HG03097 (cell line): Measurements from ENCODE around the gene DNAAF2.
A peak's percentile ranks its signal among the peaks of the same experiment; 100 is the strongest.
"Not testable (repeated sequence)": the region's sequence is repeated elsewhere in the genome, so short reads cannot be mapped to it uniquely, and the experiment has no call there.

ENCODE experiments used
- ATAC-seq: cut with Tn5 transposase; IDR thresholded peaks from one replicate; pipeline ENCODE4 v1.9.1; 2021; ENCODE audit not compliant: unreplicated experiment, low FRiP score

Gene DNAAF2

GRCh38 chr14:49622022-49622607 lies 12.9 kb downstream of the DNAAF2 start:
- no peak for ATAC-seq

DNA sequence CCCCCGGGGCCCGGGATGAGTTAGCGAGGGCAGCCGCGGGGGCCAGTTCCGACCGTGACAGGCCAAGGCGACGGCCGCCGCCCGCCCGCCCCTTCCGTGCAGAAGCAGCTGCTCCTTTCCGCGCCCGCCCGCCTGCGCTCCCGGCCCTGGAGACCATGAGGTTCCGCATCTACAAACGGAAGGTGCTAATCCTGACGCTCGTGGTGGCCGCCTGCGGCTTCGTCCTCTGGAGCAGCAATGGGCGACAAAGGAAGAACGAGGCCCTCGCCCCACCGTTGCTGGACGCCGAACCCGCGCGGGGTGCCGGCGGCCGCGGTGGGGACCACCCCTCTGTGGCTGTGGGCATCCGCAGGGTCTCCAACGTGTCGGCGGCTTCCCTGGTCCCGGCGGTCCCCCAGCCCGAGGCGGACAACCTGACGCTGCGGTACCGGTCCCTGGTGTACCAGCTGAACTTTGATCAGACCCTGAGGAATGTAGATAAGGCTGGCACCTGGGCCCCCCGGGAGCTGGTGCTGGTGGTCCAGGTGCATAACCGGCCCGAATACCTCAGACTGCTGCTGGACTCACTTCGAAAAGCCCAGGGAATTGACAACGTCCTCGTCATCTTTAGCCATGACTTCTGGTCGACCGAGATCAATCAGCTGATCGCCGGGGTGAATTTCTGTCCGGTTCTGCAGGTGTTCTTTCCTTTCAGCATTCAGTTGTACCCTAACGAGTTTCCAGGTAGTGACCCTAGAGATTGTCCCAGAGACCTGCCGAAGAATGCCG lies 13.7 kb downstream of the DNAAF2 start:
- peak; percentile 22 for ATAC-seq

GRCh38 chr14:49620182-49621113 lies 14.6 kb downstream of the DNAAF2 start, which contains the start of the genes MGAT2 and RPL36AL:
Gene MGAT2 (plus strand): TSS chr14:49620799. CDS start chr14:49621269, 470 bp downstream.
Gene RPL36AL (minus strand): TSS chr14:49620626. CDS start chr14:49619104, 1,522 bp downstream.
- peak; percentile 94 for ATAC-seq

DNA sequence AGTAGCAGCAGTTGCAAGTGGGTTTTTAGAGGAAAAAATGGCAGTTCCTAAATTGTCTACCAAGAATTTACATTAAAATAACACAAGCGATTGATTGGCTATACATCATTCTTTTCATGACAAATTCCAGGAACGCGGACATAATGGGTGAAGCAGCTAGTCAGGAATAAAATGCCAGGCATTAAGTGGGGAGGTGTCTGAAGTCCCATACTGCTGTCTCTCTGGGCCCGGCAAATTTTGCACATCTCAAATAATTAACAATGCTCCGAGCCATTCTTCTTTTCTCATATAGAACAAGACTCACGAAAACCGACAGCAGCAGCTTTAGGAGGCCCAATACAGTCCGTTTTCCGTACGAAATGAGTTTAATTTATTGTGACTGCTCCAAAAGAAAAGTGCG lies 15.3 kb downstream of the DNAAF2 start:
- no peak for ATAC-seq

- not testable (repeated sequence) for ATAC-seq
These were observed 15.8 kb downstream of the DNAAF2 start for GRCh38 chr14:49619273-49619672.

DNA sequence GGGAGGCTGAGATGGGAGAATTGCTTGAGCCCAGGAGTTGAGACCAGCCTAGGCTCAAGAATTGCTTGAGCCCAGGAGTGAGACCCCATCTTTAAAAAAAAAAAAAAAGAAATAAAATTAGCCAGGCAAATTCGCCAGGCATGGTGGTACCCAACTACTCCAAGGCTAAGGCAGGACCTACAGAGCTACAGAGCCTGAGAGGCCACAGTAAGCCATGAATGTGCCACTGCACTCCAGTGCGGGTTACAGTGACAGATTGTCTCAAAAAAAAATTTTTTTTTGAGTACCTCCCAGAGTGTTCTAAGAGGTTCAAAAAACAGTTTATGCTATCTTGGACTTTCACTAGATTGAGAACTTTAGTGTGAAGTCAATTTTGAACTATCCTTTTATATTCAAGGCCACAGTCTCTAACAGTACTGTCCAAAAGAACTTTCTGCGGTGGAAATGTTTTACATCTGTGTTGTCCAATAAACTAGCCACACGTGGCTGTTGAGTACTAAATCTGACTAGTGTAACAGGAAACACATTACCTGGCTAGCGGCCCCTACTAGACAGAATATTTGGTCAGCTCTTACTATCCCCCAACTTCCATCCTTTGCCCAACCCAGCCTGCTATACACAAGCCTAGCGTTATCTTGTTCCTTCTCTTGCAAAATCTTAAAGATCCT lies 17.1 kb downstream of the DNAAF2 start:
- no peak for ATAC-seq

GRCh38 chr14:49615776-49616175 lies 19.3 kb downstream of the DNAAF2 start:
- no peak for ATAC-seq

- ATAC-seq = no peak
These were observed 20.8 kb downstream of the DNAAF2 start for GRCh38 chr14:49614196-49614595.

GRCh38 chr14:49612671-49613070 lies 22.4 kb downstream of the DNAAF2 start:
- no peak for ATAC-seq

DNA sequence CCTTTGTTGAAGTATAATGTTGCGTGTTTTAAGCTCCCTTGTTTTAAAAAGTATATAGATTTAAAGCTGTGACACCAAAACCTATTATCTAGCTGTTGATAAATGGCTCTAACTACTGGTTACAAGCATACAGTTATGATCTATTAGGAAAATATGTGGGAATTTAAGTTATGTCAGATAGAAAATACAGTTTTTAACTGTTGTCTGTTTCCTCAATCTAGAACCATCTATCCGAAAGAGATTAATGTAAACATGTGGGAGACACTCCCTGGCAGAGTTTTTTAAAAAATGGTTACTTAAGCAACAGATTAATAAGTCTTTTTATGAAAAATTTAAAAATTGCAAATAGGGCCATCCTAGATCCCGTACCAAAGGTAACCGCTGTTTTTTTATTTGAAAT lies 22.8 kb downstream of the DNAAF2 start:
- ATAC-seq = no peak

DNA sequence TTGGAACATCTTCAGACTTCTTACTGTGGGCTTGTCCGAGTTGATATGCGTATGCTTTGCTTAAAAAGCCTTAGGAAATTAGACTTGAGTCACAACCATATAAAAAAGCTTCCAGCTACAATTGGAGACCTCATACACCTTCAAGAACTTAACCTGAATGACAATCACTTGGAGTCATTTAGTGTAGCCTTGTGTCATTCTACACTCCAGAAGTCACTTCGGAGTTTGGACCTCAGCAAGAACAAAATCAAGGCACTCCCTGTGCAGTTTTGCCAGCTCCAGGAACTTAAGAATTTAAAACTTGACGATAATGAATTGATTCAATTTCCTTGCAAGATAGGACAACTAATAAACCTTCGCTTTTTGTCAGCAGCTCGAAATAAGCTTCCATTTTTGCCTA lies 27.5 kb downstream of the DNAAF2 start:
- no peak for ATAC-seq

DNA sequence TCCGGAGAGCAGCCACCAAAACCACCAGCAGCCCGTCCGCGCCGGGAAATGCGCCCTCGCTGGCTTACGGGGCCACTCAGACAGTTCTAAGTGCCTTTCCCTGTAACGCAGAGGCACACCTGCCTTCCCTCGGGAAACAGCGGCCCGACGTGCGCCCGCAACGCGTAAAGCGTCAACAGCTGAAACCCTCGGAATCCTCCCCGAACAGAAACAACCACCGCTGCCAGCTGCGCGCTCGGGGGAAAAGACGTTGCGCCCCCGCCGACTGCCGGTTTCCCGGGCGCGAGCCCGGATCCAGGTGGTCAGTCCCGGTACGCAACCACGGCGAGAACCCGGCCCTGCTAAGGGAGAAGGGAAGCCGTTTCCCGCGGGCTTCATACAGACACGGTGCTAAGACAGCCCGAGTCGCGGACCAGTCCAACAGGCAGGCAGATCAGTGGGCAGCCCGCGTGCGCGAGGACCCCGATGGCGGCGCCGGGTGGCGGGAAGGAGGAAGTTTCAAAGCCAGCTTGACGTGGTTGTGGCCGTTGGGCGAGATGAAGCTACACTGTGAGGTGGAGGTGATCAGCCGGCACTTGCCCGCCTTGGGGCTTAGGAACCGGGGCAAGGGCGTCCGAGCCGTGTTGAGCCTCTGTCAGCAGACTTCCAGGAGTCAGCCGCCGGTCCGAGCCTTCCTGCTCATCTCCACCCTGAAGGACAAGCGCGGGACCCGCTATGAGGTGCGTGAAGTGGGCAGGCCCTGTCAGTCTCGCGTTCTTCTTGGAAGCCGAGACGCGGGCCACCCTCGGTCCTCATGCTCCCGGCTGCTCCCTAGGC lies 36.4 kb downstream of the DNAAF2 start, which contains the start of gene LRR1:
Gene LRR1 (plus strand): TSS at position 456 of the 816 bp plus-strand sequence. CDS start 81 bp downstream, at position 537.
- peak; percentile 60 for ATAC-seq

- no peak for ATAC-seq
These were observed 36.9 kb downstream of the DNAAF2 start for GRCh38 chr14:49598189-49598484.

DNA sequence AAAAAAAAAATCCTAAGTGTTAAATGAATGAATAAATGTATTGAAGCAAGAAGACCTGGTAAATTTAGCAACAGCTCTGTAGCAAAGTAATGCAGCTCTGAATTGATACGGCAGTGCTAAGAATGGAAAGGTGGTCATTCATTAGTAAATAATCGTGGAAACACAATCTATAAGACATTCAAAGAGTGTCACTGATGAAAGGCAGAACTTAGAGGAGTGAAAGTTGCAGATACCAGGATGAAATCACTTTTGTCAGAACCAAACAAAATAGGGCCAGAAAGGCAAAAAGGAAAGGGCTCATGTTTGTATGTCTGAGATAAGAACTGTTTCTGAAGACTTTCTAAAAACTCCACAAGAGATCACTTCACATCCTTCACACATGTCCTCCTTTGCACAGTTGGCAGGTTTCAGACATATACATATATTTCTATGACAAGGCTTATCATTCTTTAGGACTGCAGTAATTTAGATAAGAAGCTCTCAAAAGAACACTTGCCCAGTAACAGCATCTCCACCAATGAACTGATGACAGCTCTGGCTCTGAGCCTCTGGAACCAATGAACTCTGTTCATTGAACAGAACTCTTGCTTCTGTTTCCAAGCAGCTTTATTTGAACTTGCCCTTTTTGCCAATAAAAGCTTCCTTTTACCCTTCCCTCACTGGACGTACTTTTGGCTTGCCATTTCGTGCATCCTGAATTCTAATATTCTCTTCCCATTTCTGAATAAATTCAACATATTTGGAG lies 40.5 kb downstream of the DNAAF2 start:
- ATAC-seq = no peak

DNA sequence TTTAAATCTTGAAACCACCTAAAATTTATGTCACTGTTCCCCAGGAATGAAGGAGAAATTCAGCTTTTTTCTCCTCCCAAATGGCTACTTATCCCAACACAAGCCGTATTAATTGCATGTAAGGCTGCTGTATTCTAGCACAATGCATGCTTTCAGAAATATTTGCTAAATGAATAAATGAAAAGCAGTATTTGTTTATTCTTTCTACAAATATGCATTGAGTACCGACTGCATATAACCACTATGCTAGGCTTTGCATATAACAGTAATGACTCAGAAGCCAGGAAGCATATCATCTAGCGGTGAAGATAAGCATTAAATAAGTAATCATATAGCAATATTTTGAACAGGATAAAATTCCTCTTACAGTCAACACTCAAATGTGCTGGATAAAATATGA lies 42.0 kb downstream of the DNAAF2 start:
- no peak for ATAC-seq

- no peak for ATAC-seq
These were observed 45.7 kb downstream of the DNAAF2 start for GRCh38 chr14:49589387-49589786.

DNA sequence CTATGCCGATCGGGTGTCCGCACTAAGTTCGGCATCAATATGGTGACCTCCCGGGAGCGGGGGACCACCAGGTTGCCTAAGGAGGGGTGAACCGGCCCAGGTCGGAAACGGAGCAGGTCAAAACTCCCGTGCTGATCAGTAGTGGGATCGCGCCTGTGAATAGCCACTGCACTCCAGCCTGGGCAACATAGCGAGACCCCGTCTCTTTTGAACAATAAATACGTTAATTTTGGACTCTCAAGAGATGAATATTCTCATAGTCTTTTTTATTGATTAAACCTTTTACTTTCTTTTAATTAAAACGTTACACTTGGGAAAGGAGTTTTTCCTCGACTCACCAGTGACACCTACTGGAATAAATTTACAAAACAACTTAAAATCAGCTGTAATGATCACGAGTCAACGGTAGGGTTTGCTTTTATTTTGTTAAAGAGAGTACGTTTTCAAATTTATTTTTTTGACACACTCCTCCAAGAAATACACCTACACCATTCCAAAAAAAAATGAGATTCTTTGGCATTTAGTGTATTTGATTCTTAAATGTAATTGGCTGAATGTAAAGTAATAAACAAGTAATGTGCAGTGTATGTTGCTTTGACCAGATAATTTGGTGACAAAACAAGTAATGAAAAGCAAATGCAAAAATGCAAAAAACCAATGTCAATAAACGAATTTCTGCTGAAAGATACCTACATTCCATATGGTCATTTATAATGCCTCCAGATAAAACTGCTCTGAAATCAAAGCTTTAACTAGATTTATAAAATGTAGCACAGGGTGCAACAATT lies 48.2 kb downstream of the DNAAF2 start:
- peak; percentile 40 for ATAC-seq
